H9 (cell line): ENCODE measurements around the gene ZNF57. TPM values are rescaled to one million over a fixed set of nuclear protein-coding genes. Genes with fewer than 3 reads are reported as not detected.

Source experiments
- DNase-seq: peaks from one replicate; pipeline ENCODE4 v3.0.0-alpha.2; 2017
- H2AFZ ChIP-seq: one replicate; pipeline ENCODE4 v1.6.1; 2013; ENCODE audit warnings: mild to moderate bottlenecking, low read length, control low read depth, moderate library complexity
- H2AK5ac ChIP-seq: 2 replicates; pipeline ENCODE4 v1.6.1; 2013; ENCODE audit warnings: low read length, control low read depth, mixed read lengths; ENCODE audit not compliant: insufficient read length
- H2BK120ac ChIP-seq: one replicate; pipeline ENCODE4 v1.6.1; 2013; ENCODE audit warnings: low read depth, mild to moderate bottlenecking, low read length, control low read depth, inconsistent platforms; ENCODE audit not compliant: poor library complexity, severe bottlenecking
- H2BK12ac ChIP-seq: 2 replicates; pipeline ENCODE4 v1.6.1; 2013; ENCODE audit warnings: low read length, control low read depth, mixed read lengths, low read depth; ENCODE audit not compliant: insufficient read length
- H2BK15ac ChIP-seq: 2 replicates; pipeline ENCODE4 v1.6.1; 2013; ENCODE audit warnings: low read depth, low read length, control low read depth
- H2BK20ac ChIP-seq: one replicate; pipeline ENCODE4 v1.6.1; 2013; ENCODE audit warnings: low read depth, mild to moderate bottlenecking, low read length, control low read depth, inconsistent platforms; ENCODE audit not compliant: poor library complexity, severe bottlenecking
- H2BK5ac ChIP-seq: 2 replicates; pipeline ENCODE4 v1.6.1; 2013; ENCODE audit warnings: low read length, control low read depth, mixed read lengths; ENCODE audit not compliant: insufficient read length
- H3K14ac ChIP-seq: 2 replicates; pipeline ENCODE4 v1.6.1; 2013; ENCODE audit warnings: low read length, control low read depth; ENCODE audit not compliant: insufficient read depth
- H3K18ac ChIP-seq: 2 replicates; pipeline ENCODE4 v1.6.1; 2013; ENCODE audit warnings: low read depth, mild to moderate bottlenecking, mixed read lengths, low read length, control low read depth; ENCODE audit not compliant: insufficient read length
- H3K23ac ChIP-seq: 2 replicates; pipeline ENCODE4 v1.6.1; 2013; ENCODE audit warnings: low read length, control low read depth, mixed read lengths, low read depth; ENCODE audit not compliant: insufficient read length
- H3K23me2 ChIP-seq: 2 replicates; pipeline ENCODE4 v1.6.1; 2013; ENCODE audit warnings: low read depth, mild to moderate bottlenecking, mixed read lengths, low read length, control low read depth; ENCODE audit not compliant: insufficient read length, poor library complexity, severe bottlenecking
- H3K27ac ChIP-seq: 2 replicates; pipeline ENCODE4 v1.5.1; 2013; ENCODE audit warnings: low read length, control low read depth, mixed read lengths, low read depth; ENCODE audit not compliant: insufficient read length
- H3K27me3 ChIP-seq: 2 replicates; pipeline ENCODE4 v1.6.1; 2013; ENCODE audit warnings: low read length, control low read depth, inconsistent platforms; ENCODE audit not compliant: insufficient read depth
- H3K4ac ChIP-seq: 2 replicates; pipeline ENCODE4 v1.6.1; 2013; ENCODE audit warnings: low read depth, mild to moderate bottlenecking, control low read depth, inconsistent platforms, low read length, moderate library complexity
- H3K4me1 ChIP-seq: 2 replicates; pipeline ENCODE4 v1.6.1; 2013; ENCODE audit warnings: low read length, control low read depth, inconsistent platforms; ENCODE audit not compliant: insufficient read depth
- H3K4me2 ChIP-seq: 2 replicates; pipeline ENCODE4 v1.6.1; 2013; ENCODE audit warnings: low read length, control low read depth, mixed read lengths; ENCODE audit not compliant: insufficient read length, insufficient read depth
- H3K56ac ChIP-seq: 2 replicates; pipeline ENCODE4 v1.6.1; 2013; ENCODE audit warnings: low read depth, mild to moderate bottlenecking, mixed read lengths, low read length, control low read depth; ENCODE audit not compliant: insufficient read length
- H3K79me1 ChIP-seq: 2 replicates; pipeline ENCODE4 v1.6.1; 2013; ENCODE audit warnings: low read depth, mild to moderate bottlenecking, moderate library complexity, low read length, control low read depth, inconsistent platforms; ENCODE audit not compliant: insufficient read depth, poor library complexity, severe bottlenecking
- H3K79me2 ChIP-seq: 2 replicates; pipeline ENCODE4 v1.6.1; 2013; ENCODE audit warnings: low read length, control low read depth, inconsistent platforms; ENCODE audit not compliant: insufficient read depth
- H3K9ac ChIP-seq: 2 replicates; pipeline ENCODE4 v1.6.1; 2013; ENCODE audit warnings: low read length, control low read depth, mixed read lengths; ENCODE audit not compliant: insufficient read length; ENCODE audit errors: extremely low read depth
- H3K9me3 ChIP-seq: one replicate; pipeline ENCODE4 v1.6.1; 2013; ENCODE audit warnings: low read depth, low read length, inconsistent platforms; ENCODE audit not compliant: control insufficient read depth
- H3T11ph ChIP-seq: one replicate; pipeline ENCODE4 v1.6.1; 2013; ENCODE audit warnings: mild to moderate bottlenecking, low read length, control low read depth, inconsistent platforms
- H4K20me1 ChIP-seq: one replicate; pipeline ENCODE4 v1.6.1; 2013; ENCODE audit not compliant: control insufficient read depth, insufficient read length, insufficient read depth
- H4K5ac ChIP-seq: 2 replicates; pipeline ENCODE4 v1.6.1; 2013; ENCODE audit warnings: low read depth, mild to moderate bottlenecking, mixed read lengths, low read length, control low read depth; ENCODE audit not compliant: insufficient read length
- H4K8ac ChIP-seq: replicated peaks from 2 replicates; pipeline ENCODE4 v1.6.1; 2013; ENCODE audit warnings: low read length, control low read depth, mixed read lengths, low read depth; ENCODE audit not compliant: insufficient read length
- H4K91ac ChIP-seq: 2 replicates; pipeline ENCODE4 v1.6.1; 2013; ENCODE audit warnings: low read depth, mild to moderate bottlenecking, moderate library complexity, mixed read lengths, low read length, control low read depth; ENCODE audit not compliant: insufficient read length
- H3K27ac Mint-ChIP-seq, 3 experiments: 2 replicates in 2 of 3; 3 replicates in 1 of 3; pipeline ENCODE4 v1.8.0; 2020 to 2021; ENCODE audit warnings: mixed read lengths in 3 of 3, mild to moderate bottlenecking in 1 of 3, moderate library complexity in 1 of 3
- H3K27me3 Mint-ChIP-seq: 2 replicates; pipeline ENCODE4 v1.8.0; 2021; ENCODE audit warnings: low read depth, mild to moderate bottlenecking, moderate library complexity, mixed read lengths
- H3K36me3 Mint-ChIP-seq, 3 experiments: 2 replicates in 2 of 3; 3 replicates in 1 of 3; pipeline ENCODE4 v1.8.0; 2020 to 2021; ENCODE audit warnings: low read depth in 3 of 3, mixed read lengths in 3 of 3; ENCODE audit not compliant: insufficient read depth in 1 of 3
- H3K4me1 Mint-ChIP-seq, 2 experiments: 2 replicates each; pipeline ENCODE4 v1.8.0; 2020; ENCODE audit warnings: mixed read lengths in 2 of 2
- H3K4me3 Mint-ChIP-seq, 2 experiments: 2 replicates in 1 of 2; 3 replicates in 1 of 2; pipeline ENCODE4 v1.8.0; 2020 to 2021; ENCODE audit warnings: mild to moderate bottlenecking in 2 of 2, mixed read lengths in 2 of 2, moderate library complexity in 1 of 2
- H3K9me3 Mint-ChIP-seq, 2 experiments: 2 replicates in 1 of 2; 3 replicates in 1 of 2; pipeline ENCODE4 v1.8.0; 2020; ENCODE audit warnings: mild to moderate bottlenecking in 2 of 2, mixed read lengths in 2 of 2, moderate library complexity in 1 of 2
- WGBS: extraction: QIAGEN DNeasy Blood & Tissue Kit; methylation state at CpG from one replicate; pipeline ENCODE4 v1.1.7; 2013; ENCODE audit warnings: missing lambda C conversion rate, low lambda C conversion rate, mixed read lengths; ENCODE audit not compliant: insufficient read length; ENCODE audit errors: extremely low coverage; 5-methylcytosine and 5-hydroxymethylcytosine counted together
- total RNA-seq: library from RNA; stranded (reverse); gene quantifications from 2 replicates; pipeline ENCODE4 v1.2.1, GENCODE V29; 2021
- TF ChIP-seq, protein P1 (sequence below): fragments of 200-600 bp; sonication (generic); conservative IDR thresholded peaks from 3 replicates; pipeline ENCODE4 v1.8.0; 2021; ENCODE audit warnings: antibody characterized with exemption, mild to moderate bottlenecking

Gene ZNF57
- total RNA-seq, 1 experiment from 2014 or later: 7.8 TPM

DNA sequence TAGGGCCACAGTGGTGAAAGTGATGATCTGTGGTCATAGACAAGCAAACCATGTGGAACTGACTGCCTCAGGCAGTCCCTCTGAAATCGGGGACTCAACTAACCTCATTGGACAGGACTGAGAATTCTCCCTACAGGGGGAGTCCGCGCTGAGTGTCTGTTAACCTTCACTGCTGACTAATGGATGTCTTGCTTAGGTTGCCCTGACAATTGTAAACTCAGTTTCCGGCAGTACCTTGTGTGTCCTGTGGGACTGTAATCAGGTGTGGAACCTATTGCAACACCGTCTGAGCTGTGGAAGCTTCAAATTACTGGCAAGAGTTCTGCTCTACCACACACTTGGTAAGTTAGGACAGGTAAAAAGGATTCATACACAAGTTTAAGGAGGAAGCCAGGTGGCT lies 22.3 kb downstream of the ZNF57 start:
- Histone ChIP-seq H3K9me3 (peaks cover 7% of the 10 kb centered on the region), H3K79me1 (no peaks in the 10 kb centered on the region), H3K18ac (no peak overlapping the region), H2AK5ac (no peak overlapping the region), H3K9ac (no peak overlapping the region), H3K14ac (no peak overlapping the region), H2BK15ac (no peak overlapping the region), H3K79me2 (no peaks in the 10 kb centered on the region), H4K8ac (no peak overlapping the region), H3K27me3 (no peaks in the 10 kb centered on the region), H3K27ac (no peak overlapping the region), H3K4me2 (no peak overlapping the region), H3K4me1 (no peaks in the 10 kb centered on the region), H2BK12ac (no peak overlapping the region), H2BK120ac (no peak overlapping the region), H4K5ac (no peak overlapping the region), H3K23me2 (no peaks in the 10 kb centered on the region), H3K4ac (no peak overlapping the region), H4K91ac (no peak overlapping the region), H4K20me1 (no peaks in the 10 kb centered on the region), H2AFZ (no peak overlapping the region), H2BK5ac (no peak overlapping the region), H2BK20ac (no peak overlapping the region), H3K23ac (no peak overlapping the region), H3K56ac (no peak overlapping the region), H3T11ph (no peak overlapping the region)
- H3K27me3 Mint-ChIP-seq: no peaks in the 10 kb centered on the region; the same call in 1 of the 2 replicates
- H3K4me1 Mint-ChIP-seq: peaks cover 11 to 14% of the 10 kb centered on the region in 2 experiments
- H3K36me3 Mint-ChIP-seq: peaks cover 19 to 25% (median 19%) of the 10 kb centered on the region in 3 experiments
- H3K27ac Mint-ChIP-seq: peak overlapping the region in 2 of 3 experiments; percentile 40 to 51; a peak in 2 of 7 replicates
- H3K9me3 Mint-ChIP-seq: peaks cover 9 to 14% of the 10 kb centered on the region in 2 experiments; a peak in 4 of 5 replicates
- no peak overlapping the region for H3K4me3 Mint-ChIP-seq
- TF ChIP-seq, protein P1, sequence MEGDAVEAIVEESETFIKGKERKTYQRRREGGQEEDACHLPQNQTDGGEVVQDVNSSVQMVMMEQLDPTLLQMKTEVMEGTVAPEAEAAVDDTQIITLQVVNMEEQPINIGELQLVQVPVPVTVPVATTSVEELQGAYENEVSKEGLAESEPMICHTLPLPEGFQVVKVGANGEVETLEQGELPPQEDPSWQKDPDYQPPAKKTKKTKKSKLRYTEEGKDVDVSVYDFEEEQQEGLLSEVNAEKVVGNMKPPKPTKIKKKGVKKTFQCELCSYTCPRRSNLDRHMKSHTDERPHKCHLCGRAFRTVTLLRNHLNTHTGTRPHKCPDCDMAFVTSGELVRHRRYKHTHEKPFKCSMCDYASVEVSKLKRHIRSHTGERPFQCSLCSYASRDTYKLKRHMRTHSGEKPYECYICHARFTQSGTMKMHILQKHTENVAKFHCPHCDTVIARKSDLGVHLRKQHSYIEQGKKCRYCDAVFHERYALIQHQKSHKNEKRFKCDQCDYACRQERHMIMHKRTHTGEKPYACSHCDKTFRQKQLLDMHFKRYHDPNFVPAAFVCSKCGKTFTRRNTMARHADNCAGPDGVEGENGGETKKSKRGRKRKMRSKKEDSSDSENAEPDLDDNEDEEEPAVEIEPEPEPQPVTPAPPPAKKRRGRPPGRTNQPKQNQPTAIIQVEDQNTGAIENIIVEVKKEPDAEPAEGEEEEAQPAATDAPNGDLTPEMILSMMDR: peak; percentile 37; the same call in 2 of the 3 replicates
- peak; percentile 49 for DNase-seq
- WGBS: no CpG with 5 or more reads among the region's 5 CpGs
